HG02870 (cell line): Measurements from ENCODE around the gene NLN.
"Not testable (repeated sequence)": the region's sequence is repeated elsewhere in the genome, so short reads cannot be mapped to it uniquely, and the experiment has no call there.

Experiments used
- ATAC-seq: cut with Tn5 transposase; IDR thresholded peaks from one replicate; pipeline ENCODE4 v1.9.1; 2021; ENCODE audit warnings: mild to moderate bottlenecking, moderate library complexity; ENCODE audit not compliant: unreplicated experiment

NLN gene

DNA sequence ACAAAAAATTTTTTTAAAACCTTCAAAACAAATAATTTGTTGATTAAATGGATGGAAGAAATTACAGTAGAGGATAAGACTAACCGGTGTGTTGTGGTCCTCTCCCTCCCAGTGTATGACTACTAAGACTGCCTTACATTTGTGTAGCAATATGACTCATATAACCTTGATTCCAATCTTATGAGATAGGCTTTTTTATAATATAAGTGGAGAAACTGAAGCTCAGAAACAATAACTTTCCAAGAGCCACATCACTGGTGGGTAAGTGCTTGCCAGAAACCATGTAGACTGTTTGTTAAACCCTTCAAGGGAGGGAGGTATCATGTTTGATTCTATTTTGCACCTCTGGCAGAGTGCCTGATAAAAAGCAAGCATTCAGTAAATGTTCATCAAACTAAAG is 47.5 kb downstream of the NLN start:
- no peak for ATAC-seq

DNA sequence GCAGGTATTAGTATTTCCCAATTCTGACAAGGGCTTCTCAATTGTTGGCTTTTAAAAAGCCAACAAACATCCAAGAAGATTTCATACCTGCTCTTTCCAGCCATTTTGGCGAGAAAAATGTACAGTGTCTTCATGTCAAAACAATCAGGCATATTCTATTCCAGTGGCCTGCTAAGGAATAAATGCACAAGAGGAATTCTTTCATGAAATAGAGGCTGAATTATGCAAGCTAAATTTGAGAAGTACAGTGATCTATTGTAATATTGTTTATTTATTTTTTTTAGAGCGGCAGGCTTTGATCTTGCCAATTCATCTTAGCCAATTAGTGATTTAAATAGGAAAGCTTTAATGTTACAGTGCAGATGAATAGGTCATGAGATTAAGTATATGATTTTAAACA is 49.3 kb downstream of the NLN start:
- no peak for ATAC-seq

DNA sequence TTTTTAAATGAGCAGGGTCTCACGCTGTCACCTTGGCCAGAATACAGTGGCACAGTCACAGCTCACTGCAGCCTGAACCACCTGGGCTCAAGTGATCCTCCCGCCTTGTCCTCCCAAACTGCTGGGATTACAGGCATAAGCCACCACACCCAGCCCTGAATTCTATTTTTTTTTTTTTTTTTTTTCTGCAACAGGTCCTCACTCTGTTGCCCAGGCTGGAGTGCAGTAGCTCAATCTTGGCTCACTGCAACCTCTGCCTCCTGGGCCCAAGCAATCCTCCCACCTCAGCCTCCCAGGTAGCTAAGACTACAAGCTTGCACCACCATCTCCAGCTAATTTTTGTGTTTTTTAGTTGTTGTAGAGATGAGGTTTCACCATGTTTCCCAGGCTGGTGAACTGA is 51.0 kb downstream of the NLN start:
- ATAC-seq: not testable (repeated sequence)

DNA sequence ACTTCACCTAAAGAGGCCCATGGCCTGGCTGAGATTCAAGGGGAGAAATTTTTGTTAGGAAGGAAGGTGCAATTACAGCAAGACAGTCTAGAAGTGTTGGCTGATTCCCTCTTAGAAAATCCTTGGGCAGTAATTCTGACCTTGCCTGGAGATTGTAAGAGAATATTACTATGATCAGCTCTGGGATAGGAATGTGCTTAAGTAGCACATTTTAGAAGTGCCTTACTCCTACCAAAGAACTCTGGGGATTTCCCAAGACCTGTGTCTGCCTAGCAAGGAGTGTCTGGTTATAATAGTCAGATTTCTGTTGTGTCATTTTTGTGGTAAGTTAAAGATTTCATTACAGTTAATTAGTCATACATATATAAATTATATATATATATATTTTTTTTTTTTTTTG is 52.3 kb downstream of the NLN start:
- ATAC-seq: no peak

DNA sequence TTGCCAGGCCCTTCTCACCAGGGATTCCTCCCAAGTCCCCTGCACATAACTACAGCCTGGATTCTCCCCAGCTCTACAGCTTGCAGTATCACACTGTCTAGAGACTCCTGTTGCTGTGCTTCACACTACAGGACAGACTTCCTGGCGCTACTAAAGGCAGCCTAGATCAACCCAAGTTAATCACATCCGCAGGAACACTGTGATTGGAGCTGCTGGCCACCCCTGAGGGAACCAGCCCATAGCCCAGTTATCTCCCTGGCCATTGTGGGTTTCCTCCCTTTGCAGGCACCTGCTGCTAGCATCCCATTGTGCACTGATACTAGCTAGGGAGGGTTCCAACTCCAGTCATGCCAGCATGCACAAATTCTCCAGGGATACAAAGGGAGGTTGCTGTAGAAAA is 53.5 kb downstream of the NLN start:
- no peak for ATAC-seq

DNA sequence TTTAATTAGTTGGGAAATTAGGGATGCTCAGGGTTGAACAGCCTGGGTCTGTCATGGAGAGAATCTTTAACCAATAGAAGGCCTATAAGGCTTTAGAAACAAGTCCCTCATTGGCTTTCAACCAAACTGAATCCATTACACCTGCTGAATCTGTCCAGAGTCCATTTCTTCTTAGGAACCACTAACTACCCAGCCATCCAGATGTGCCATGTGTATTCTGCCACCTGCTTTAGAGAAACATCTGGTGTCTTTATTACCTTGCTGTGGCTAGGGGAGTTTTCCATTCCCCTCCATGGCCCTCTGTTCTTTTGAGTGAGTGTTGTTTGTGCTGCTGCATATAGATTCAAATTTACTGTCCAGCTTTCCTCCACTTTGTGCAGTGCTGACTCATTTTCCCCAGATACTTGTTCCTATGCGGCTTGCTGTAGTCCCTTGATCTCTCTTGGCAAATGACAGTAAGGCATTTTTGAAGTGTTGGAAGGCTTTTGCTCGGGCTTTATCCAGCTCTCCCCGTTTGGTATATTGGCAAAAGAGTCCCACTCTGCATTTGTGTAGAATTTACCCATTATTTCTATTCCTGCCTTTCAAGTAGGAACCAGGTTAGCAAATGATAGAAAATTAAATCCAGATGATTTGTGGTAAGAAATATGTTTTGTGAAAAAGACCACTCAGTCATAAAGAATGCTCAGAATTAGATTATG is 54.6 kb downstream of the NLN start:
- ATAC-seq: no peak

DNA sequence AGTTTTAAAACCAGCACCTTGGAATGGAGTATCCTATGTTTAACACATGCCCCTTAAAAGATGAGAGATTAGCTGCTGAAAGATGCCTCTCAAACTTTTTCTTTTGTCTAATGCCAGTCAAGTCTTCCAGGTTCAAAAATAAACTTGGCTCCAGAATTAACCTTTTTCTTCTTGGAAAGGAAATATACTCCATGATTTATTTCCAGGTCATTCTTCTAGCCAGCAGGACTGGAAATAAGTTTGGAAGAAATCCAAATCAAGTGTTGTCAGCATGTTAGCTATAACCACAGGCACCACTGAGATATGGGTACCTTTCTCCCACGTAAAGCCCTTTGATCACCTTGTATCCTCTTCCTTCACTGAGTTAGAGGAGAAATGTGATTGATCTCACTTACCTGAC is 56.1 kb downstream of the NLN start:
- no peak for ATAC-seq

DNA sequence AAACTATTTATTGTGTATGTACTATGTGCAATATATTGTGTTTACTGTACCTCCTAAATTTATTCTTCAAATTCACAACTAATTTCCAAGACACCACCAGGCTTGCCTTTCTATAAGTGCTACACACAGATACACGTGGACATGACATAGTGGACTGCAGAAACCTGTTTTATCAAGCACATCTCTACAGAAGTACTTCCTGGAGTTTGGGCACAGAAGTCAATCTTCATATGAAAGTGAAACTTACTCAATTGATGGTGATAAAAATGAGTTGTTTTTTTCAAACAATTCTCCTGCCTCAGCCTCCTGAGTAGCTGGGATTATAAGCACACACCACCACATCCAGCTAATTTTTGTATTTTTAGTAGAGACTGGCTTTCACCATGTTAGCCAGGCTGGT is 57.6 kb downstream of the NLN start:
- ATAC-seq: no peak

DNA sequence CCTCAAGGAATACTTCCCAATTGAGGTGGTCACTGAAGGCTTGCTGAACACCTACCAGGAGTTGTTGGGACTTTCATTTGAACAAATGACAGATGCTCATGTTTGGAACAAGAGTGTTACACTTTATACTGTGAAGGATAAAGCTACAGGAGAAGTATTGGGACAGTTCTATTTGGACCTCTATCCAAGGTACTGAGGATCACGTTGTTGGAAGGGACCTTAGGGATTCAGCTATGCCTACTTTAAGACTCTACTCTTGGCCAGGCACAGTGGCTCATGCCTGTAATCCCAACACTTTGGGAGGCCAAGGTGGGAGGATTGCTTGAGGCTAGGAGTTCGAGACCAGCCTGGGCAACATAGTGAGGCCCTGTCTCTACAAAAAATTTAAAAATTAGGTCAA is 66.3 kb downstream of the NLN start:
- ATAC-seq: not testable (repeated sequence)

DNA sequence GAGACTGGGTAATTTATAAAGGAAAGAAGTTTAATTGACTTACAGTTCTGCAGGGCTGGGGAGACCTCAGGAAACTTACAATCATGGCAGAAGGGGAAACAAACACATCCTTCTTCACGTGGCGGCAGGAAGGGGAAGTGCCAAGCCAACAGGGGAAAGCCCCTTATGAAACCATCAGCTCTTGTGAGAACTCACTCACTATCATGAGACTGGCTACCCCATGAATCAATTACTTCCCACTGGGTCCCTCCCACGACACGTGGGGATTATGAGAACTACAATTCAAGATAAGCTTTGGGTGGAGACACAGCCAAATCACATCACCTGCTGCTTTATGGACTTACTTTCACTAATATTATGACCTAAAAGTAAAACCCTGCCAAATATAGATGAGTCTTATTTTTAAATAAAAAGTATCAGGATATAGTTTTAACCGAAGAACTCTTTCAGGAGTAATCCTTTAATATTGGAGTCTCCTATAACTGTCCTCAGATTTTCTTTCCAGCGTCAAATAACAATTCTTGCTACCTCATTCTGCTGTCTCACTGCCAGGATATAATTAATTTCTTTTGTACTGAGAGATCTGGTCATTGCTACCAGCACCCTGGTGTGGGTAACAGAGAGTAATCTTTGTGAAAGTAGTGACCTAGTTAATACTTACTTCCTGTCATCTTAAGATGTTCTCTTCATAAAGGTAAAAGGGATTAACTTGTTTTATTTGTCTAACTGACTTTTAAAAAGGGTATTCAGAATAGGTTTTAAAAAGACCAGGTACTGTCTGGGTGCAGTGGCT is 68.6 kb downstream of the NLN start:
- no peak for ATAC-seq

DNA sequence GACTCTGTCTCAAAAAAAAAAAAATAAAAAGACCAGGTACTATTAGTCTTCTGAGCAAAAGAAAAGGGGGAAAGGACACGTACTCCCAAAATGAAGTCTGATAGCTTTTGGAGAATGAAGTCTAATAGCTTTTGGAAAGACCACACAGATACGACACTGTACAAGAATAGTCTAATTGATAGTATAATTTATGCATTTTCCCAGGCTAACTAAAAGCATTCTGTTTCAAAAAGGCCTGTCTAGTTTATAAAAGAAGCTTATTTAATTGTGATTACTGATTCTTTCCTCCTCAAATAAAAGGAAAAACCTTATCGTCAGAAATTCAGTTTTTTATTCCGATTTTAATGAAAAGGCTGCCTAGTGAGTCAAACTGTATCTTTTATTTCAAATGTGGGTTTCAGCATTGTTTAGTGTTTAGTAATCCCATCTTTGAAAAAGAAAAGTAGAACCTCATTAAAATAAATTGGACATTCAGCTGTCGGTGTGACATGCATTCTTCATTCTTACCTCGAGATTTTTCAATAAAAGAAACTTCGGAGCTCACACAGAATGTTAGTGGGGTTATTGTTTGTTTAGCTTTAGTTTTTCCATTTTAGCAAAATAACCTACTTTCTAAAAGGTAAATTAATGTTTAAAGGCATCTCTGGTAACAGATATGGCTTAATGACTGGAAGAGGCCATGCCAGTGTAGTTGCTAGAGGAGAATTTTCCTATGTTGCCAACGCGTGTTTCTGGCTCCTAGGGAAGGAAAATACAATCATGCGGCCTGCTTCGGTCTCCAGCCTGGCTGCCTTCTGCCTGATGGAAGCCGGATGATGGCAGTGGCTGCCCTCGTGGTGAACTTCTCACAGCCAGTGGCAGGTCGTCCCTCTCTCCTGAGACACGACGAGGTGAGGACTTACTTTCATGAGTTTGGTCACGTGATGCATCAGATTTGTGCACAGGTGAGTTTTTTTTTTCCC is 70.0 kb downstream of the NLN start:
- ATAC-seq: no peak

DNA sequence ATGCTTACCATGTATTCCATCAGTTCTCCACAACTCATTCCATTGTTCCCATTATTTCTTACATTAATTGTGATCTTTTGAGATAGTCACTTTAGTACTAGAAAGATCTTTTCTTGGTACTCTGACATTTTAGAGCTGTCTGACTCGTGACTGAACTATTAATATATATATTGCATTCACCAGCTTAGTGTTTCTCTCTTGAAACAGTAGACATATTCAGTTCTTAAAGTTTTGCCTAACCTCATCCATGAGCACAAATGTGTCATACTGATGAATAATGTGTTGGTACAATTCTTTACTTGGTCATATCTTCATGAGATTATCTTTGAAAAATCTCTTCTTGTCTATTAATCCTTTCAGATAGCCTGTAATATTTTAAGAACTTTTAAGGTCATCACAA is 74.3 kb downstream of the NLN start:
- no peak for ATAC-seq

DNA sequence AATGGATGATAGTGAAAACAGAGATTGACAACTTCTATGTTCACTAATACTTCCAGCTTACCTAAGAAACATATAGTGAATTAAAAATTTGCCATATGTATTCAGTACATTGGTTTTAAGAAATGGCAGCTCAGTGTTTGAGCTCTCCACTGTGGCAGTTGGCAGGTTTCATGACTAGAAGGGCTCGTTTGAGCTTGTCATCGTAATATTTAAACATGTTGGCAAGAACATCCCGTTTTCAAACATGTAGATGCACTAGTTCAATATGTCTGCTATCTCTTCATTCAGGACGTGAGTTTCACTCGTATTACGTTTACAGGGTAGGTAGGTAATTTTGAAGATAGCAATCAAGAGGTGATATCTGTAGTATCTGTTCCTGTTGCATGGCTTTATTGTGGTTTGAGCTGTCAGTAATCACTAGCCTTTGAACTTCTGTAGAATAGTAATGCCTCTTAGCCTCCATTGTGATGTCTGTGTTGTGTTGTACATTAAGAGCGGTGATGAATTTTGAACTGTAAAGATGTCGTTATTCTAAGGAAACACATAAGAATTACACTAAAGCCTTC is 74.8 kb downstream of the NLN start:
- ATAC-seq: no peak

DNA sequence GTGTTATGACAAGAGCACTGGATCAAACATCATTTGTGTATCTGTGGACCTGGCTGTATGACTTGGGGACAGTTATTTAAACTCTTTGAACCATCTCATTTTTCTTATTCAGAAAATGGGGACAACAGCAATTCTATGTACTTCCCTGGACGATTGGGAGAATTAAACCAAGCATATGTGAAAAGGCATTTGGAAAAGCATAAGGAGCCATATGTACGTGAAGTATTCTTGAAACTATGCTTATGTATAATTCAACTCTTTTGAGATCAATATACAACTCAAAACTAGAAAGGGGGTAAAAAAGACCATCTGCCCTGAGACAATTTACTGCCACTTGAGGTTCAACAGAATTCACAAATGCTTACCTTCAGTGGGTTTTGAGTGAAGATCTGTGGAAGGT is 75.5 kb downstream of the NLN start:
- no peak for ATAC-seq

DNA sequence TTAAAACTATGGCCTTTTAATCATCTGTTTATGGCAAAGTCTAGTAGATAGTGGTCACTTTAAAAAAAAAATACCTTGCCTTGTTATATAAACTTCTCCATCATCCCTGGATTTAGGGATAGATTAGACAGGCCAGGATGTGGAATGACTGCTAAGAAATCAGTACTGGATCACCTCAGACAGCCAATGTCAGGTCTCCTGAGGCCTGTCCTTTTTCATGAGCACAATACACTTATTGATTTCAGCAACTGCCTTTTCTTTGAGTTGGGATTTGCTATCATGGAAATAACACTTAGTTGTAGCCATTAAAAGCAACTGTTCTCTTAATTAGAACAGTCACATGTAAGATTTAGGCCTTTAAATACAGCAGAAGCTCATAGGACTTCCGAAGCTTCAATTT is 77.9 kb downstream of the NLN start:
- no peak for ATAC-seq

DNA sequence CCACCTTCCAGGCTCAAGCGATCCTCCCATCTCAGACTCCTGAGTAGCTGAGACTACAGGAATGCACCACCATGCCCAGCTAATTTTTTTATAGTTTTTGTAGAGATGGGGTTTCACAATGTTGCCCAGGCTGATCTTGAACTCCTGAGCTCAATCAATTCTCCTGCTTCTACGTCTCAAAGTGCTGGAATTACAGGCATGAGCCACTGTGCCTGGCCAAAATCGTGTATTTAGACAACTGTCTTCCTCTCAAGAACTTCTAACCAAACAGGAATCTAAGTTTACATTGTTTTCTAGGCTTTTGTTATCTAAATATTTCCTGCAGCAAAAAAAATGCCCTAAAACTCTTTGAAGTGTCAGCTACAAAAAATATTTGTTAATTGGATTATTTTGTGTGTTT is 78.8 kb downstream of the NLN start:
- ATAC-seq: no peak

DNA sequence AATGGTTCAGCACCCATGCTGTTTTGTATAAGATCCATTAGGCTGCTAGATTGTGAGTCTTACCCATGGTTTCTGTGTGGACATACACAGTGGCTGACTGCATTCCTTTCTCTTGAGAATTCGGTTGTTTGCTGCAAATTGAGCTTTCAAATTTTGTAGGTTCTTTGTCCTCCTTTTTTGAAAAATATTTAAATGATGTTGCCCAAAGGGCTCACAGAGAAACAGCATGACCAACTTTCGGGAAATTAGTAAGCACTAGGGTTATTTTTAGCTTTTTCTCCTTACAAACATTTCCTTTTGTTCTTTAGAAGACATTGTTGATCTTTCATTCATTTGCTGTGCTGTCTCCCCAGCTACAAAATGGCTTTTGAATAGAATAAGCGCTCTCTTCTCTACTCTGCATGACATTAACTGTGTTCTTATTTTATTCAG is 79.4 kb downstream of the NLN start:
- no peak for ATAC-seq

DNA sequence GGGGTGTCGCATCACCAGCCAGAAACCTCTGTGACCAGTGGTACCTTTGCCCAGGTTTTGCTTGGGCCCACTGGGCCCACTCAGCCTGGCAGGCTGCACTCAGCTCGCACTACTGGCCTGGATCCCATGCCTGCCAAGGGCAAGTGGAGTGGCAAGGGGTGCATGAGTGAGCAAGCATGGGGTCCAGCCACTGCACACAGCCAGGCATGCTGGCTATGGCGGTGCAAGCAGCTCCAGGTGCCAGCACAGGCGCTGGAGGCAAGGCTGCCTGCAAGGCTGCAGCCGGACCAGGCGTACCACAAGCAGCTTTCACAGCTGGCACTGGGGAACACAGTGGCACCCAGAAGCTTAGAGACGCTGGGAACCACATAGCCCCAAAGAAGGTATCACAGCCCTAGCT is 80.1 kb downstream of the NLN start:
- ATAC-seq: no peak

DNA sequence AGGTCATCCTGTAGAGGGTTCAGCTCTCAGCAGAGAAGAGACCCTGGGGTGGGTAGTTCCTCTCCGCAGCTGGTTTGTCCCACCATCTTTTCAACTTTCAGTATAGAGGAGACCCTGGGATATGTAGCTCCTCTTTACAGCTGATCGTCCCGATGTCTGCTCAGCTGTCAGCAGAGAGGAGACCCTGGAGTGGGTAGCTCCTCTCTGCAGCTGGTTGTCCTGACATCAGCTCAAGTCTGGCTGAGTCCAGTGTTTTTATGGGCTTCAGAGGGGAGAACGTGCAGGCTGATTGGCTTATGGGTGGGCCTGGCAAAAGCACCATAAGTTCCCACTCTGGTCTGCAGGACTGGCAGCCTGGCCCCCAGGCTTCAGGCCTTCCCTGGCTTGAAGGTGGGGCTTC is 80.8 kb downstream of the NLN start:
- no peak for ATAC-seq

DNA sequence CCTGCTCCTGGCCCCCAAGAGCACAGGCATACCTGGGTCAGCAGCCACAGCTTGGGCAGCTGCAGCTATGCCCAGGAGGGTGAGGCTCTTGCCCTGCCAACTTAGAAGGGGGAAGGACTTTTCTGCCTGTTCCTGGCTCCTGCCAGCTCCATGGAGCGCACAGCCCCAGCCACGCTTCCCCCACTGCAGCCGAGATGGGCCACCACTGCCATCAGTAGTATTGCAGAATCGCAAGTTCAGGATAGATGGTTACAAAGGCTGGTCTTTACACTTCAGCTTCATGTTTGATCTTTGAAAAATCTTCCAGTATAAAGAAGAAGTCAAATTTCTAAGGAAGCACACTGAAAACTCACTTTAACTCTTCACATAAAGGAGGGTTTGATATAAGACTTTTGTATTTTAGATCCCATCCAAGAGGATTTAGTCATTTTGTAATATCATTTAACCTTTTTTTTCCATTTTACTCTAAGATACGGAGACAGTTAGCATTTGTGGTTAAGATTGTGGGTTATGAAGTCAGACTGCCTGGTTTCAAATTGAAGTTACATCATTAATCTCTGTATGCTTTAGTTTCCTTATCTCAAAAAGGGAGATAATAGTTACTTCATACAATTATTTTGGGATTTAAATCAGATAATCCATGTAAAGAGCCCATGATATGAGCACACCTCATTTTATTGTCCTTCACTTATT is 81.8 kb downstream of the NLN start:
- no peak for ATAC-seq

DNA sequence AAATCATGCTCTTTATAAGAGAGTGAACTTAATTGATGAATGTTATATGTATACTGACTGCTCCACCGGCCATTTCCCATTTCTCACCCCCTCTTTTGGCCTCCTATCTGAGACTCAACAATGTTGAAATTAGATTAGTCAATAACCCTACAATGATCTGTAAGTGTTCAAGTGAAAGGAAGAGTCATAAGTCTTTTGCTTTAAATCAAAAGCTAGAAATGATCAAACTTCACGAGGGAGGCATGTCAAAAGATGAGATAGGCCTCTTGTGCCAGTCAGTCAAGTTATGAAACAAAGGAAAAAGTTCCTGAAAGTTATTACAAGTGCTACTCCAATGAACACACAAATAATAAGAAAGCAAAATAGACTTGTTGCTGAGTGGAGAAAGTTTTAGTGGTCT is 83.1 kb downstream of the NLN start:
- ATAC-seq: no peak
